Transverse colon (tissue), 3 donors: ENCODE results near the gene ATP5ME.

Experiments used
- POLR2A ChIP-seq: fragments of 450-650 bp; IDR thresholded peaks from one replicate; pipeline ENCODE4 v1.6.1; 2016; ENCODE audit warnings: antibody characterized with exemption, mild to moderate bottlenecking, moderate library complexity
- TF ChIP-seq, protein P1 (sequence below), 5 experiments: fragments of 200-600 bp in 3 of 5; fragments of 450-650 bp in 2 of 5; sonication (generic) in 3 of 5; IDR thresholded peaks; 1 replicate in 2 of 5; 2 replicates in 3 of 5; pipeline ENCODE4 v1.5.1; 2016 to 2017; ENCODE audit warnings: antibody characterized with exemption in 5 of 5, inconsistent platforms in 3 of 5, mild to moderate bottlenecking in 2 of 5, moderate library complexity in 1 of 5

DNA sequence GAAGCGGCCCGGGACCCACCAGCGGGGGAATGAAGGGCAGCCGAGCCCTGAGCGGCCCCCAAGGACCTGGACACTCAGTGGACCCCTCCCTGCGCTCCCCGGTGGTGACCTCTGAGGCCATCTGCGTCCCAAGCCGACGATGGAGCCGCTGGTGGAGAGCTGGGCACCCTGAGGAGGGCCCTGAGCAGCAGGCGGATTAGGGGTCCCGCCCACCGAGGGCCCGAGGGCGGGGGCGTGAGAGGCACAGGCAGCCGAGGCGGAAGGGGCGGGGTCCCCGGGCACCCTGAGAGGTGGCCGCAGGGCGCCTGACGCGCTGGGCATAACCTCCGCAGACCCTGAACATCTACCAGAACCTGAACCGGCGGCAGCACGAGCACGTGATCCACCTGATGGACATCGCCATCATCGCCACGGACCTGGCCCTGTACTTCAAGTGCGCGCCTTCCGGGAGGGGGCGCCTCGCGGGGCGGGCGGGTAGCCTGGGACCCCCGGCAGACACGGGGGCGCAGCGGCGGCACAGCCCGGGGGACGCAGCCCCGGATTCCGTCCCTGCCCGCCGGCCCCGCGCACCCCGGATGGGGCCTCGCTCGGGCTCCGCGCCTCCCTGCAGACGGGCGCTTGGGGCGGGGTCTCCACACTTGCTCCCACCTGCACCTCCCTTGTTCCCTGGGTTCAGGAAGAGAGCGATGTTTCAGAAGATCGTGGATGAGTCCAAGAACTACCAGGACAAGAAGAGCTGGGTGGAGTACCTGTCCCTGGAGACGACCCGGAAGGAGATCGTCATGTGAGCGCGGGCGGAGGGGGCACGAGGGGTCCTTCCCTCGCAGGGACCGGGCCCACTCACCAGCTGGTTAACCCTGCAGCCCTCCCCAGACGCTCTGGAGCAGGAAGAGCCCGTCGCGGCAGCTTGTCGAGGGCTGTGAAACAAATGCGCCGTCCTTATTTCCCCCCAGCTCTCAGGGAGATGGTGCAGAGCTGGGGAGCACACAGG, 10.3 kb downstream of the ATP5ME start:
- TF ChIP-seq, protein P1, sequence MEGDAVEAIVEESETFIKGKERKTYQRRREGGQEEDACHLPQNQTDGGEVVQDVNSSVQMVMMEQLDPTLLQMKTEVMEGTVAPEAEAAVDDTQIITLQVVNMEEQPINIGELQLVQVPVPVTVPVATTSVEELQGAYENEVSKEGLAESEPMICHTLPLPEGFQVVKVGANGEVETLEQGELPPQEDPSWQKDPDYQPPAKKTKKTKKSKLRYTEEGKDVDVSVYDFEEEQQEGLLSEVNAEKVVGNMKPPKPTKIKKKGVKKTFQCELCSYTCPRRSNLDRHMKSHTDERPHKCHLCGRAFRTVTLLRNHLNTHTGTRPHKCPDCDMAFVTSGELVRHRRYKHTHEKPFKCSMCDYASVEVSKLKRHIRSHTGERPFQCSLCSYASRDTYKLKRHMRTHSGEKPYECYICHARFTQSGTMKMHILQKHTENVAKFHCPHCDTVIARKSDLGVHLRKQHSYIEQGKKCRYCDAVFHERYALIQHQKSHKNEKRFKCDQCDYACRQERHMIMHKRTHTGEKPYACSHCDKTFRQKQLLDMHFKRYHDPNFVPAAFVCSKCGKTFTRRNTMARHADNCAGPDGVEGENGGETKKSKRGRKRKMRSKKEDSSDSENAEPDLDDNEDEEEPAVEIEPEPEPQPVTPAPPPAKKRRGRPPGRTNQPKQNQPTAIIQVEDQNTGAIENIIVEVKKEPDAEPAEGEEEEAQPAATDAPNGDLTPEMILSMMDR (IDR thresholded peaks at IDR 0.05) = no peak
- TF ChIP-seq POLR2A = no peak
